ENCODE data around the gene ADCY1. TPM values are rescaled to one million over a fixed set of nuclear protein-coding genes. Genes with fewer than 3 reads are reported as not detected.

Gene ADCY1
- total RNA-seq, 1 experiment from 2014 or later = not detected

- no TSS peak for BruUV-seq (replicated peaks)
- no peak overlapping the region for H3K27ac ChIP-seq
- no peak overlapping the region for H2AFZ ChIP-seq
Observed at GRCh38 chr7:45658716-45659495, 84.7 kb downstream of the ADCY1 start.

DNA sequence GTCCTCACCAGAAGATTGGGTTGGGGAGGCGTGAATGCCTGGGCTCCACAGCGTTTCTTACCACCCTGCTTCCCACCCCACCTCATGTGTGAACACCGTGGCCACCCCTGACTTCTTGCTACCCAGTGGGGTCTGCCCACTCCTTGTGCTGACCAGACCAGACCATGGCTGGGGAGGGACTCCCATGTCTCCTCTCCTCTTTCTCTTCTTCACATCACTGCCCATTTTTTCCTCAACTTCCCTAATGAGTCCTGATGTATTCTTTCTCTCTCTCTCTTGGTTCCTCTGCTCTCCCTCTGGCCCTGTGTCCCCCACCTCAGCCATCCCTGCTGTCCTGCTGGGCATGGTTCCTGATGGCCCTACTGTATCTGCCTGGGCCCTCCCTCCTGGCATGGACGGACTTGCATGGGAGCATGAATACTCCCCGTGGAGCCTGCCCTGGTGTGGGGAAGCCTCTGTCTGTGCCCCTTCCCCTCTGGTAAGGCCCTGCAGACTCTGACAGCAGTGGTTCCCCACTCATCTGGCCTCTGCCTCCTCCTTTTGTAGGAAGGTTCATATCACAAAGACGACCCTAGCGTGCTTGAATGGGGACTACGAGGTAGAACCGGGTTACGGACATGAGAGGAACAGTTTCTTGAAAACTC, 85.5 kb downstream of the ADCY1 start:
- CTCF ChIA-PET = no interaction called here
- no peak for DNase-seq
- Histone ChIP-seq H3K4me2 (no peak overlapping the region), H3K4me3 (no peak overlapping the region), H3K9me3 (ENCODE audit: insufficient read depth, low read depth) (no peaks in the 10 kb centered on the region), H3F3A (ENCODE audit: insufficient read depth, low read depth) (no peaks in the 10 kb centered on the region), H3K27me3 (ENCODE audit: insufficient read depth, low read depth) (peaks cover 63% of the 10 kb centered on the region), H3K27ac (no peak overlapping the region), H3K79me2 (ENCODE audit: low read depth) (no peaks in the 10 kb centered on the region), H3K36me3 (ENCODE audit: low read depth) (no peaks in the 10 kb centered on the region), H3K9me2 (ENCODE audit: insufficient read depth) (no peaks in the 10 kb centered on the region), H4K20me1 (ENCODE audit: insufficient read depth) (no peaks in the 10 kb centered on the region), H2AFZ (no peak overlapping the region), H3K4me1 (replicated peaks; ENCODE audit: insufficient read depth) (no peaks in the 10 kb centered on the region)
- TF ChIP-seq EZH2 (IDR thresholded peaks at IDR 0.05; ENCODE audit: low read depth) = no peak
- TF ChIP-seq, protein P1, sequence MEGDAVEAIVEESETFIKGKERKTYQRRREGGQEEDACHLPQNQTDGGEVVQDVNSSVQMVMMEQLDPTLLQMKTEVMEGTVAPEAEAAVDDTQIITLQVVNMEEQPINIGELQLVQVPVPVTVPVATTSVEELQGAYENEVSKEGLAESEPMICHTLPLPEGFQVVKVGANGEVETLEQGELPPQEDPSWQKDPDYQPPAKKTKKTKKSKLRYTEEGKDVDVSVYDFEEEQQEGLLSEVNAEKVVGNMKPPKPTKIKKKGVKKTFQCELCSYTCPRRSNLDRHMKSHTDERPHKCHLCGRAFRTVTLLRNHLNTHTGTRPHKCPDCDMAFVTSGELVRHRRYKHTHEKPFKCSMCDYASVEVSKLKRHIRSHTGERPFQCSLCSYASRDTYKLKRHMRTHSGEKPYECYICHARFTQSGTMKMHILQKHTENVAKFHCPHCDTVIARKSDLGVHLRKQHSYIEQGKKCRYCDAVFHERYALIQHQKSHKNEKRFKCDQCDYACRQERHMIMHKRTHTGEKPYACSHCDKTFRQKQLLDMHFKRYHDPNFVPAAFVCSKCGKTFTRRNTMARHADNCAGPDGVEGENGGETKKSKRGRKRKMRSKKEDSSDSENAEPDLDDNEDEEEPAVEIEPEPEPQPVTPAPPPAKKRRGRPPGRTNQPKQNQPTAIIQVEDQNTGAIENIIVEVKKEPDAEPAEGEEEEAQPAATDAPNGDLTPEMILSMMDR (conservative IDR thresholded peaks at IDR 0.05) = no peak
- BruUV-seq (replicated peaks) = no TSS peak
- intact Hi-C loops (cut with micrococcal nuclease; ENCODE audit: unreplicated experiment) = no loop called here
- POLR2A ChIA-PET (ENCODE audit: unreplicated experiment) = no interaction called here

More at GRCh38 chr7:45658716-45659495, 84.7 kb downstream of the ADCY1 start:
- POLR2A ChIA-PET (ENCODE audit: unreplicated experiment) = no interaction called here
- Histone ChIP-seq H3K79me2 (ENCODE audit: low read depth) (no peaks in the 10 kb centered on the region), H3K4me3 (no peak overlapping the region), H3K9me2 (ENCODE audit: insufficient read depth) (no peaks in the 10 kb centered on the region), H3K36me3 (ENCODE audit: low read depth) (no peaks in the 10 kb centered on the region), H3K4me2 (no peak overlapping the region), H3K9me3 (ENCODE audit: insufficient read depth, low read depth) (no peaks in the 10 kb centered on the region), H3K27me3 (ENCODE audit: insufficient read depth, low read depth) (peaks cover 70% of the 10 kb centered on the region), H3K4me1 (replicated peaks; ENCODE audit: insufficient read depth) (no peaks in the 10 kb centered on the region), H3F3A (ENCODE audit: insufficient read depth, low read depth) (no peaks in the 10 kb centered on the region), H4K20me1 (ENCODE audit: insufficient read depth) (no peaks in the 10 kb centered on the region)
- CTCF ChIA-PET = no interaction called here
- DNase-seq = no peak
- TF ChIP-seq EZH2 (IDR thresholded peaks at IDR 0.05; ENCODE audit: low read depth) = no peak
- TF ChIP-seq, protein P1 (conservative IDR thresholded peaks at IDR 0.05) = no peak
- intact Hi-C loops (cut with micrococcal nuclease; ENCODE audit: unreplicated experiment) = no loop called here

DNA sequence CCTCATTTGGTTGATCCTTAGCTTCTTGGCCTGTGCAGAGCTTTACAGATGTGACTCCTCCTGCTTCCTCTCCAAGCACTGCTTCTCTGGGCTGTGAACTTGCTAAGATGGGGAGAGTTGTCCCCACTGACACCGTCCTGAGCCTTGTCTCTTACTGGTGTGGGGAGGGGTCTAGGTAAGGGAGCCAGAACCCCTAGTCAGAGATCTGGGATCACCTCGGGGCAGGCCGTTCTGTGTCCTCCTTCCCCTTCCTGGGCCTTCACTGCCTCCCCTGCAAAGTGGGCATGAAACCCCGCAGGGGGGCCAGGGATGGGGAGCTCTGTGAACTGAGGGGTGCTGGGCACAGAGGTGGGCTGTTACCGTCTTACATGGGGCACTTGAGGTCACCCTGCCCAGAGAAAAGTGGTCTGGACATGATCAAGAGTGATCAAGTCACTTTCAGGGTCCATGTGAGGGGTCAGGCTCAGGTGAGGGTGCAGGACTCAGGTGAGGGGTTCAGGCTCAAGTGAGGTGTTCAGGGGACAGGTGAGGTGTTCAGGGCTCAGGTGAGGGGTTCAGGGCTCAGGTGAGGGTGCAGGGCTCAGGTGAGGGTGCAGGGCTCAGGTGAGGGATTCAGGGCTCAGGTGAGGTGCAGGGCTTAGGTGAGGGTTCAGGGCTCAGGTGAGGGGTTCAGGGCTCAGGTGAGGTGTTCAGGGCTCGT, 86.2 kb downstream of the ADCY1 start:
- Histone ChIP-seq H3K27ac (no peak overlapping the region), H3K9me3 (ENCODE audit: insufficient read depth, low read depth) (no peaks in the 10 kb centered on the region), H3K4me2 (no peak overlapping the region), H3K4me3 (no peak overlapping the region), H4K20me1 (ENCODE audit: insufficient read depth) (no peaks in the 10 kb centered on the region), H3K36me3 (ENCODE audit: low read depth) (no peaks in the 10 kb centered on the region), H3F3A (ENCODE audit: insufficient read depth, low read depth) (no peaks in the 10 kb centered on the region), H3K4me1 (replicated peaks; ENCODE audit: insufficient read depth) (no peaks in the 10 kb centered on the region), H3K9me2 (ENCODE audit: insufficient read depth) (no peaks in the 10 kb centered on the region), H3K79me2 (ENCODE audit: low read depth) (no peaks in the 10 kb centered on the region), H2AFZ (no peak overlapping the region), H3K27me3 (ENCODE audit: insufficient read depth, low read depth) (peaks cover 58% of the 10 kb centered on the region)
- ChIA-PET POLR2A (ENCODE audit: unreplicated experiment) (no interaction called here), CTCF (no interaction called here)
- no peak for DNase-seq
- no TSS peak for BruUV-seq (replicated peaks)
- TF ChIP-seq EZH2 (IDR thresholded peaks at IDR 0.05; ENCODE audit: low read depth) = no peak
- TF ChIP-seq, protein P1 (conservative IDR thresholded peaks at IDR 0.05) = no peak
- intact Hi-C loops (cut with micrococcal nuclease; ENCODE audit: unreplicated experiment) = no loop called here
